ENCODE measurements around the gene SF3A2. TPM values are rescaled to one million over a fixed set of nuclear protein-coding genes. Genes with fewer than 3 reads are reported as not detected.

Gene SF3A2
- total and polyA plus RNA-seq, 8 donors = 25.0 to 64.0 (median 31.6) TPM

DNA sequence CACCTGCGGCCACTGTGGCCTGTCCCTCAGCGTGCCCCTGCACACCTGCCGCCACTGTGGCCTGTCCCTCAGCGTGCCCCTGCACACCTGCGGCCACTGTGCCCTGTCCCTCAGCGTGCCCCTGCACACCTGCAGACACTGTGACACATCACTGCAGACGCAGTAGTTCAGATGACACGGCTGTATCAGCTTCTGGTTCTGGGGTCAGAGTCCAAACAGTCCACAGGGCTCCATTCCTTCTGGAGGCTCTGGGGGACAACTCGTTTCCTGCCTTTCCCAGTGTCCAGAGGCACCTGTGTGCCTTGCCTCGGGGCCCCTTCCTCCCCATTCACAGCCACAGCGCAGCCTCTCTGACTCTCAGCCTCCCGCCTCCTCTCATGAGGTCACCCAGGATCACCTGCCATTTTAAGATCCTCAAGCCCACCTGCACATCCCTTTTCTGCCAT is 5.5 kb downstream of the SF3A2 start:
- Histone ChIP-seq H3K36me3 (peaks cover 4 to 40% (median 39%) of the 10 kb centered on the region in 3 donors), H3K4me3 (no peak overlapping the region), H3K27me3 (no peaks in the 10 kb centered on the region), H3K4me1 (peaks cover 12 to 40% (median 31%) of the 10 kb centered on the region in 3 donors), H3K9me3 (no peaks in the 10 kb centered on the region), H3K27ac (no peak overlapping the region)
- TF ChIP-seq, protein P1, sequence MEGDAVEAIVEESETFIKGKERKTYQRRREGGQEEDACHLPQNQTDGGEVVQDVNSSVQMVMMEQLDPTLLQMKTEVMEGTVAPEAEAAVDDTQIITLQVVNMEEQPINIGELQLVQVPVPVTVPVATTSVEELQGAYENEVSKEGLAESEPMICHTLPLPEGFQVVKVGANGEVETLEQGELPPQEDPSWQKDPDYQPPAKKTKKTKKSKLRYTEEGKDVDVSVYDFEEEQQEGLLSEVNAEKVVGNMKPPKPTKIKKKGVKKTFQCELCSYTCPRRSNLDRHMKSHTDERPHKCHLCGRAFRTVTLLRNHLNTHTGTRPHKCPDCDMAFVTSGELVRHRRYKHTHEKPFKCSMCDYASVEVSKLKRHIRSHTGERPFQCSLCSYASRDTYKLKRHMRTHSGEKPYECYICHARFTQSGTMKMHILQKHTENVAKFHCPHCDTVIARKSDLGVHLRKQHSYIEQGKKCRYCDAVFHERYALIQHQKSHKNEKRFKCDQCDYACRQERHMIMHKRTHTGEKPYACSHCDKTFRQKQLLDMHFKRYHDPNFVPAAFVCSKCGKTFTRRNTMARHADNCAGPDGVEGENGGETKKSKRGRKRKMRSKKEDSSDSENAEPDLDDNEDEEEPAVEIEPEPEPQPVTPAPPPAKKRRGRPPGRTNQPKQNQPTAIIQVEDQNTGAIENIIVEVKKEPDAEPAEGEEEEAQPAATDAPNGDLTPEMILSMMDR (IDR thresholded peaks at IDR 0.05) = no peak
- 70 to 72% methylated on average over 12 of the region's 12 CpGs for WGBS, 2 donors
- FAIRE-seq (no peak), ATAC-seq (no peak), DNase-seq (peak in 2 of 6 donors; percentile 20 to 46)
- intact Hi-C loops (cut with DNase I) = no loop called here

DNA sequence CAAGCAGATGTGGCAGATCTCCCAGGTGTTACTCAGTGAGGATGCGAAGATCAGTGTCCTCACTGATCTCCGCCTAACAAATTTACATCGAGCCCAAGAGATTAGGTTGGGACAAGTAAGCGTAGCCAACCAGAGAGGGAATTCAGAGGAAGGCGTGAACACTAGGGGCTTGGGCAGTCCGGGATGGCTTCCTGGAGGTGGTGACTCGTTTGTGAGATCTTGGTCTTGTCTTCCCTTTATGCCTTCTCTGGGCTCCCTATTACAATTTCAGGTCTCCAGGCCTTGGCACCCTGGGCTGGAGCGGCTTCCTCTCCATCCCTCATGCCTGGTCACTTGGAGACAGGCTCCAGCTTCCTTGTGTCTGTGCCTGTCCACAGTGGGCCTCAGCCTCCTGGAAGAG is 6.2 kb downstream of the SF3A2 start:
- Histone ChIP-seq H3K9me3 (no peaks in the 10 kb centered on the region), H3K36me3 (peaks cover 4 to 45% (median 44%) of the 10 kb centered on the region in 3 donors), H3K4me3 (no peak overlapping the region), H3K4me1 (peaks cover 8 to 35% (median 26%) of the 10 kb centered on the region in 3 donors), H3K27ac (no peak overlapping the region), H3K27me3 (no peaks in the 10 kb centered on the region)
- DNase-seq (no peak), FAIRE-seq (no peak), ATAC-seq (no peak)
- intact Hi-C loops (cut with DNase I) = no loop called here
- TF ChIP-seq, protein P1 (IDR thresholded peaks at IDR 0.05) = no peak
- 87 to 90% methylated on average over 8 of the region's 8 CpGs for WGBS, 2 donors

DNA sequence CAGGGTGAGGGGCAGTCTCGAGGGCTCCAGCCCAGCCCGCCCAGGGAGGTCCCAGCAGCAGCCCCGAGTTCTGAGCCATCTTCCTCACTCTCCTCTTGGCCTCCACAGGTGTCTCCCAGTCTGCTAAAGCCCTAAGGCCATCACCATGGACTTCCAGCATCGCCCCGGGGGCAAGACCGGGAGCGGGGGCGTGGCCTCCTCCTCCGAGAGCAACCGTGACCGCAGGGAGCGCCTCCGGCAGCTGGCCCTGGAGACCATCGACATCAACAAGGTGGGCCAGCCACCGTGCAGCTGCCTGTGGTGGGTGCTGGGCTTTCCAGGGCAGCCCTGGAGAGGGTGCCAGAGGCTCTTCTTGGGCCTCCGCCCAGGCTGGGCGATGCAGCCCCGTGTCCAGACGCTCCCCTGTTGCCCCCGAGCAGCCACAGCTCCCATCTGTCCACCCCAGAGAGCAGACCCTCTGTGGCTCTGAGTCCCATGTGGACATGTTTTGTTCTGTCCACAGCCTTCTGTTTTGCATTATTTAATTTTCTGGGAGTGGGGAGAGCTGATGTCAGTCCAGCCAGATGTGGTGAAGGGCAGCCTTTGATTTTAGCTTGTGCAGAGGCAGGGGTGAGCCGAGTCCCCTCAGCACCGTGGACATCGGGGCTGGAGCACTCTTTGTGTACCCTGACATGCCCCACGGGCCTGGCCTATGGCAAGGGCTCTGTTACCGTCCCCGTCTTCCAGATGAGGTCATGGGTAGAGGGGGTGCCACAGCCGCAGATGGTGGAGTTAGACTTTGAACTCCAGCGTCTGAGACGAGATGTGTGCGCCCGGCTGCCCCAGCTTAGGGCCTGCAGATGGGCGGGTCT is 6.9 kb downstream of the SF3A2 start:
- peaks cover under 1 to 29% (median 20%) of the 10 kb centered on the region in 3 donors for H3K4me1 ChIP-seq
- peaks cover 4 to 45% (median 44%) of the 10 kb centered on the region in 3 donors for H3K36me3 ChIP-seq
- TF ChIP-seq, protein P1 (IDR thresholded peaks at IDR 0.05) = no peak
- DNase-seq (peak in 2 of 6 donors; percentile 36 to 73), ATAC-seq (peak in 2 of 4 donors; percentile 33 to 39), FAIRE-seq (no peak)
- no peak overlapping the region for H3K4me3 ChIP-seq
- H3K27me3 ChIP-seq = no peaks in the 10 kb centered on the region
- H3K9me3 ChIP-seq = no peaks in the 10 kb centered on the region
- intact Hi-C loops (cut with DNase I) = no loop called here
- 75% methylated on average over 30 to 32 of the region's 32 CpGs for WGBS, 2 donors
- H3K27ac ChIP-seq = no peak overlapping the region

DNA sequence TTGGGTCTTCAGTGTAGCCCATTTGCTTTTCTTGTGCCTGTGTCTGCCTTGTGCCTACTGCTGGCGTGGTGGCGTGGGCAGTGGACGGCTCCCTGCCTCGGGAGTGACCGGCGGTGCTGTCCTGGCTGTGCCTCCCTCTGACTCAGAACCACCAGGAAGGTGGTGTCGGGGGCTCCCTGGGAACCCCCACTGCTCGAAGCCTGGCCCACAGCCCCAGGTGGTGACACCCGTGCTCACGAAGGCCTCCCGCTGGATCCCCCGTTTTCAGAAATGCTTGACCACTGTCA is 7.4 kb downstream of the SF3A2 start:
- WGBS, 2 donors = 89 to 90% methylated on average over 12 of the region's 12 CpGs
- ATAC-seq = no peak
- peaks cover 0 to 24% (median 17%) of the 10 kb centered on the region in 3 donors for H3K4me1 ChIP-seq
- H3K36me3 ChIP-seq = peaks cover 4 to 45% (median 44%) of the 10 kb centered on the region in 3 donors
- H3K27ac ChIP-seq = no peak overlapping the region
- DNase-seq = peak in 2 of 6 donors; percentile 22 to 64
- H3K27me3 ChIP-seq = no peaks in the 10 kb centered on the region
- no peak for FAIRE-seq
- no peaks in the 10 kb centered on the region for H3K9me3 ChIP-seq
- TF ChIP-seq, protein P1 (IDR thresholded peaks at IDR 0.05) = no peak
- no peak overlapping the region for H3K4me3 ChIP-seq
- intact Hi-C loops (cut with DNase I) = no loop called here

DNA sequence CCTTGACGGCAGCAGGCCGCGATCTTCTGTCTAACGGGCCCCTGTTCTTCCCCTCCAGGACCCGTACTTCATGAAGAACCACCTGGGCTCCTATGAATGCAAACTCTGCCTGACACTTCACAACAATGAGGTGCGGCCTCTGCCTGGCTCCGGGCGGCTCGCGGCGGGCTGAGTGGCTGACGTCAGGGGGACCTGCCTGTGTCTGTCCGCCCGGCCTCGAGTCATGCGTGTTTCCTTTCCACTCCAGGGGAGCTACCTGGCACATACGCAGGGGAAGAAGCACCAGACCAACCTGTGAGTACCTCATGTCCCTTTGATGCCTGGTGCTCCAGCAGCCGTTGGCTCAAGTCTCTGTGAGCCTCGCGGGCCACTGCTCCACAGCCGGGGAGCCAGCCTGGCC is 7.9 kb downstream of the SF3A2 start:
- Histone ChIP-seq H3K27me3 (no peaks in the 10 kb centered on the region), H3K27ac (no peak overlapping the region), H3K4me3 (no peak overlapping the region), H3K9me3 (no peaks in the 10 kb centered on the region), H3K4me1 (peaks cover 0 to 19% (median 12%) of the 10 kb centered on the region in 3 donors), H3K36me3 (peaks cover 4 to 45% (median 44%) of the 10 kb centered on the region in 3 donors)
- 92 to 95% methylated on average over 21 of the region's 21 CpGs for WGBS, 2 donors
- TF ChIP-seq, protein P1 (IDR thresholded peaks at IDR 0.05) = no peak
- intact Hi-C loops (cut with DNase I) = no loop called here
- FAIRE-seq (no peak), ATAC-seq (peak in 2 of 4 donors; percentile 9 to 28), DNase-seq (peak in 1 of 6 donors; percentile 20)

All from pancreas (tissue), 10 donors.